NCI-H774 (cell line): ENCODE measurements around the gene SRGAP1.

Experiments
- DNase-seq: peaks from one replicate; lab custom pipeline; 2025; lab: John Stamatoyannopoulos, UW

SRGAP1 gene

GRCh38 chr12:63844391-63845341, at the start of gene SRGAP1:
Gene SRGAP1, plus strand, starts transcription at chr12:63844700. Its CDS starts 117 bp downstream, at chr12:63844817.
- peak; percentile 69 for DNase-seq

- no peak for DNase-seq
These were observed 49.3 kb upstream of the SRGAP1 start for GRCh38 chr12:63795032-63795687.

- no peak for DNase-seq
These were observed 48.6 kb upstream of the SRGAP1 start for GRCh38 chr12:63795944-63796343.

- DNase-seq = peak; percentile 42
These were observed 42.4 kb upstream of the SRGAP1 start for GRCh38 chr12:63802012-63802608.

GRCh38 chr12:63804746-63805145, 39.8 kb upstream of the SRGAP1 start:
- no peak for DNase-seq

- peak; percentile 93 for DNase-seq
These were observed 38.5 kb upstream of the SRGAP1 start for GRCh38 chr12:63805704-63806672.

GRCh38 chr12:63808631-63809030, 35.9 kb upstream of the SRGAP1 start:
- no peak for DNase-seq

- no peak for DNase-seq
These were observed 34.9 kb upstream of the SRGAP1 start for GRCh38 chr12:63809566-63809965.

GRCh38 chr12:63811334-63811733, 33.2 kb upstream of the SRGAP1 start:
- no peak for DNase-seq

- DNase-seq = no peak
These were observed 32.7 kb upstream of the SRGAP1 start for GRCh38 chr12:63811755-63812154.

- no peak for DNase-seq
These were observed 30.2 kb upstream of the SRGAP1 start for GRCh38 chr12:63814146-63814772.

- no peak for DNase-seq
These were observed 29.0 kb upstream of the SRGAP1 start for GRCh38 chr12:63815482-63815852.

GRCh38 chr12:63816031-63816430, 28.5 kb upstream of the SRGAP1 start:
- no peak for DNase-seq

- no peak for DNase-seq
These were observed 24.1 kb upstream of the SRGAP1 start for GRCh38 chr12:63820427-63820826.

GRCh38 chr12:63821781-63822251, 22.7 kb upstream of the SRGAP1 start:
- DNase-seq = no peak

- DNase-seq = no peak
These were observed 22.1 kb upstream of the SRGAP1 start for GRCh38 chr12:63822352-63822751.

GRCh38 chr12:63823040-63823439, 21.5 kb upstream of the SRGAP1 start:
- DNase-seq = peak; percentile 44

GRCh38 chr12:63826006-63826585, 18.4 kb upstream of the SRGAP1 start:
- DNase-seq = peak; percentile 55

GRCh38 chr12:63828867-63829266, 15.6 kb upstream of the SRGAP1 start:
- no peak for DNase-seq

- DNase-seq = no peak
These were observed 8.5 kb upstream of the SRGAP1 start for GRCh38 chr12:63836046-63836445.

- DNase-seq = no peak
These were observed 7.6 kb upstream of the SRGAP1 start for GRCh38 chr12:63836936-63837335.
